Testis (tissue), 3 donors: ENCODE data around the gene KCNG2. TPM values are rescaled to one million over a fixed set of nuclear protein-coding genes. Genes with fewer than 3 reads are reported as not detected.

Experiments
- DNase-seq: peaks from one replicate; pipeline ENCODE4 v3.0.0-alpha.2; 2019
- H3K27ac ChIP-seq, 2 donors: fragments of 200-600 bp; sonication (generic); one replicate each; pipeline ENCODE4 v1.5.1; 2019
- H3K27me3 ChIP-seq: fragments of 200-600 bp; sonication (generic); one replicate; pipeline ENCODE4 v1.5.1; 2019
- H3K36me3 ChIP-seq: fragments of 200-600 bp; sonication (generic); one replicate; pipeline ENCODE4 v1.5.1; 2017; ENCODE audit warnings: low read depth; ENCODE audit errors: missing control alignments
- H3K4me1 ChIP-seq: fragments of 200-600 bp; sonication (generic); one replicate; pipeline ENCODE4 v1.5.1; 2019
- H3K4me3 ChIP-seq, 2 donors: fragments of 200-600 bp; sonication (generic); one replicate each; pipeline ENCODE4 v1.5.1; 2017 to 2019
- H3K9me3 ChIP-seq: fragments of 200-600 bp; sonication (generic); one replicate; pipeline ENCODE4 v1.5.1; 2017
- POLR2A ChIP-seq: fragments of 450-650 bp; IDR thresholded peaks from one replicate; pipeline ENCODE4 v1.6.1; 2017; ENCODE audit warnings: antibody characterized with exemption, mild to moderate bottlenecking, moderate library complexity
- WGBS, 2 donors: methylation state at CpG; one replicate each; pipeline ENCODE4 v1.1.5; 2018; 5-methylcytosine and 5-hydroxymethylcytosine counted together
- intact Hi-C: fragments of 100-400 bp; cut with DNase I; formaldehyde crosslinking; loops from one replicate; pipeline ENCODE4 v1.15.1; 2023; ENCODE audit warnings: low total_unique reads
- polyA plus RNA-seq: library from polyadenylated mRNA; stranded (reverse); fragments of 350-450 nt; fragmentation: Illumina TruSeq; extraction: RNeasy Lipid Tissue Mini Kit (QIAGEN cat#74804); gene quantifications from one replicate; pipeline ENCODE4 v1.2.3, GENCODE V29; 2014; ENCODE audit warnings: low read depth, low replicate concordance; ENCODE audit not compliant: insufficient read depth
- total RNA-seq, 2 donors: library from RNA; depleted of rRNA; stranded (reverse); fragments of >200 nt; gene quantifications; one replicate each; pipeline ENCODE4 v1.2.3, GENCODE V29; 2016
- TF ChIP-seq, protein P1 (sequence below), 3 experiments: fragments of 450-650 bp in 2 of 3; fragments of 200-600 bp in 1 of 3; sonication (generic) in 1 of 3; IDR thresholded peaks; one replicate each; pipeline ENCODE4 v1.5.1; 2016 to 2019; ENCODE audit warnings: antibody characterized with exemption in 3 of 3, mild to moderate bottlenecking in 2 of 3, moderate library complexity in 1 of 3

KCNG2 gene
- total and polyA plus RNA-seq, 3 donors from 2014 or later = 0.50 to 7.6 (median 7.2) TPM

- TF ChIP-seq POLR2A = no peak
- TF ChIP-seq, protein P1, sequence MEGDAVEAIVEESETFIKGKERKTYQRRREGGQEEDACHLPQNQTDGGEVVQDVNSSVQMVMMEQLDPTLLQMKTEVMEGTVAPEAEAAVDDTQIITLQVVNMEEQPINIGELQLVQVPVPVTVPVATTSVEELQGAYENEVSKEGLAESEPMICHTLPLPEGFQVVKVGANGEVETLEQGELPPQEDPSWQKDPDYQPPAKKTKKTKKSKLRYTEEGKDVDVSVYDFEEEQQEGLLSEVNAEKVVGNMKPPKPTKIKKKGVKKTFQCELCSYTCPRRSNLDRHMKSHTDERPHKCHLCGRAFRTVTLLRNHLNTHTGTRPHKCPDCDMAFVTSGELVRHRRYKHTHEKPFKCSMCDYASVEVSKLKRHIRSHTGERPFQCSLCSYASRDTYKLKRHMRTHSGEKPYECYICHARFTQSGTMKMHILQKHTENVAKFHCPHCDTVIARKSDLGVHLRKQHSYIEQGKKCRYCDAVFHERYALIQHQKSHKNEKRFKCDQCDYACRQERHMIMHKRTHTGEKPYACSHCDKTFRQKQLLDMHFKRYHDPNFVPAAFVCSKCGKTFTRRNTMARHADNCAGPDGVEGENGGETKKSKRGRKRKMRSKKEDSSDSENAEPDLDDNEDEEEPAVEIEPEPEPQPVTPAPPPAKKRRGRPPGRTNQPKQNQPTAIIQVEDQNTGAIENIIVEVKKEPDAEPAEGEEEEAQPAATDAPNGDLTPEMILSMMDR (IDR thresholded peaks at IDR 0.05) = no peak
- no peaks in the 10 kb centered on the region for H3K9me3 ChIP-seq
- H3K4me3 ChIP-seq = no peak overlapping the region
- no peaks in the 10 kb centered on the region for H3K27me3 ChIP-seq
- WGBS, 2 donors = 87 to 88% methylated on average over 9 of the region's 9 CpGs
- no peak for DNase-seq
- intact Hi-C loops = no loop called here
- peaks cover 3% of the 10 kb centered on the region for H3K4me1 ChIP-seq
- H3K27ac ChIP-seq = no peak overlapping the region
- H3K36me3 ChIP-seq = no peaks in the 10 kb centered on the region
These were observed 3.9 kb downstream of the KCNG2 start for GRCh38 chr18:79801641-79802040.

DNA sequence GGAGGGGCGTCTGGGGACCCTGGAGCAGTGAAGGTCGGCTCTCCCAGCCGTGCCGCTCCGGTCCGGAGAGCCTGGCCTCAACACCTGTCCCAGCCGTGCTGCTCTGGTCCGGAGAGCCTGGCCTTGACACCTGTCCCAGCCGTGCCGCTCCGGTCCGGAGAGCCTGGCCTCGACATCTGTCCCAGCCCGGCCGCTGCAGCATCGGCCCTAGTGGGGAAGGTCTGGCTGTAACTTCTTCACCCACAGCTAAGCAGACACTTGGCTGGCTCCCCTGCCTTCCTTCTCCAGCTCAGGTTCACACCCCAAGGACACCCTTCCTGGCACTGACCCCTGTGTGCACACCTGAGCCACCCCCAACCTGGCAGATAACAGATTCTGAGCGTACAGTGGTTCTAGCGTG, 4.6 kb downstream of the KCNG2 start:
- no peak for DNase-seq
- intact Hi-C loops = no loop called here
- TF ChIP-seq, protein P1 (IDR thresholded peaks at IDR 0.05) = no peak
- no peak for TF ChIP-seq POLR2A
- Histone ChIP-seq H3K4me3 (no peak overlapping the region), H3K27me3 (no peaks in the 10 kb centered on the region), H3K9me3 (no peaks in the 10 kb centered on the region), H3K4me1 (peaks cover 3% of the 10 kb centered on the region), H3K27ac (no peak overlapping the region), H3K36me3 (no peaks in the 10 kb centered on the region)
- WGBS, 2 donors = 88 to 93% methylated on average over 16 to 18 of the region's 18 CpGs

- intact Hi-C loops = no loop called here
- Histone ChIP-seq H3K27ac (no peak overlapping the region), H3K9me3 (no peaks in the 10 kb centered on the region), H3K4me3 (no peak overlapping the region), H3K4me1 (no peaks in the 10 kb centered on the region), H3K36me3 (no peaks in the 10 kb centered on the region), H3K27me3 (no peaks in the 10 kb centered on the region)
- no peak for DNase-seq
- 87 to 90% methylated on average over 7 to 14 of the region's 14 CpGs for WGBS, 2 donors
- TF ChIP-seq, protein P1 (IDR thresholded peaks at IDR 0.05) = no peak
- TF ChIP-seq POLR2A = no peak
These were observed 5.9 kb downstream of the KCNG2 start for GRCh38 chr18:79803611-79804051.

DNA sequence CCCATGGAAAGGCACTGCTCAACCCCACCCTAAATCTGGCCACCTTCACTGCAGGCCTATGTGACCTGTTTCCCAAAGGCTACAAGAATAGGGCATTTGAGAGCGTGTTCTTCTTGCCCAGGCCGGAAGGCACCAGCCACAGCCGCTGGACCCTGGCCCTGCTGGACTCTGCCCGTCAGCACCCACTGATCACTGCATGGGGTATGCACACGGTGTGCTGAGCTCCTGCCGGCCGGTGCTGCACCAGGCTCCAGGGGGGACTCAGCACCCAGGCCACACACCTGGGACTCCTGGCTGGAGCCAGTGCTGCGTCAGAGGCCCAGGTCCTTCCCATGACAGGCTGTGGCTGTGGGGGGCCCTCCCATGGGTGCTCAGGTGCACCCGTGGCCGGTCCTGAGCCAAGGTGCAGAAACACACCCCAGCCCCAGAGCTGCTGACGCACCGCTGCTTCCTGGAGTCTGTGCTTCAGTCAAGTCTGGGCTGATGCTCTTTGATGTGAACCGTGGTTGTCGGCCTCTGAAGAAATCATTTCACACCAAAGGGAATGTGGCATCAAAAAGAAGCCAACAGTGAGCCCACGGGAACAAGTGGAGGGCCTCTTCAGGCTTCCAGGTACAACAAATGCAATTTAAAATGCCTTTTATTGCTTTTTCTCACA, 6.5 kb downstream of the KCNG2 start:
- WGBS, 2 donors = 91 to 92% methylated on average over 9 to 15 of the region's 15 CpGs

More for the DNA sequence above, 6.5 kb downstream of the KCNG2 start:
- no peaks in the 10 kb centered on the region for H3K27me3 ChIP-seq
- H3K27ac ChIP-seq = no peak overlapping the region
- no peak for DNase-seq
- H3K4me1 ChIP-seq = no peaks in the 10 kb centered on the region
- no peaks in the 10 kb centered on the region for H3K36me3 ChIP-seq
- TF ChIP-seq, protein P1 (IDR thresholded peaks at IDR 0.05) = no peak
- no peak for TF ChIP-seq POLR2A
- no peak overlapping the region for H3K4me3 ChIP-seq
- intact Hi-C loops = no loop called here
- no peaks in the 10 kb centered on the region for H3K9me3 ChIP-seq
